Thyroid gland (tissue), 4 donors: ENCODE measurements around the gene BPNT1.
"Not testable (repeated sequence)": the region's sequence is repeated elsewhere in the genome, so short reads cannot be mapped to it uniquely, and the experiment has no call there.

Experiments
- POLR2A ChIP-seq, 2 donors: fragments of 450-650 bp; IDR thresholded peaks; one replicate each; pipeline ENCODE4 v1.6.1; 2017; ENCODE audit warnings: antibody characterized with exemption in 2 of 2, mild to moderate bottlenecking in 2 of 2, moderate library complexity in 1 of 2
- TF ChIP-seq, protein P1 (sequence below), 6 experiments: fragments of 200-600 bp in 3 of 6; fragments of 450-650 bp in 3 of 6; sonication (generic) in 3 of 6; IDR thresholded peaks; one replicate each; pipeline ENCODE4 v1.5.1; 2016 to 2019; ENCODE audit warnings: antibody characterized with exemption in 6 of 6, mild to moderate bottlenecking in 2 of 6, inconsistent platforms in 1 of 6, moderate library complexity in 1 of 6

DNA sequence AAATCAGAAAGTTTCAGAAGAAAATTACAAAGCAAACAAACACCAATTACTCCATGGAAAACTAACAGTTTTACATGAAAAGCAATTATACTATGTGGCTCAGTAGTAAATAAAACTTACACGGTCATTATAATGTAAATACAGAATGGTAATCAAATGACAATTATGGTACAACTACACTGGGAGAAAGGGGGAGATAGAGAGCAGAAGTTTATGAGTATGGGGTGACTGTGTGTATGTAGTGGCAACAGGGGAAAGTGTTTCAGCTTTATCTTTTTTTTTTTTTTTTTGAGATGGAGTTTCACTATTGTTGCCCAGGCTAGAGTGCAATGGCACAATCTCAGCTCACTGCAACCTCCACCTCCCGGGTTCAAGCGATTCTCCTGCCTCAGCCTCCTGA is 51.8 kb downstream of the BPNT1 start:
- TF ChIP-seq, protein P1, sequence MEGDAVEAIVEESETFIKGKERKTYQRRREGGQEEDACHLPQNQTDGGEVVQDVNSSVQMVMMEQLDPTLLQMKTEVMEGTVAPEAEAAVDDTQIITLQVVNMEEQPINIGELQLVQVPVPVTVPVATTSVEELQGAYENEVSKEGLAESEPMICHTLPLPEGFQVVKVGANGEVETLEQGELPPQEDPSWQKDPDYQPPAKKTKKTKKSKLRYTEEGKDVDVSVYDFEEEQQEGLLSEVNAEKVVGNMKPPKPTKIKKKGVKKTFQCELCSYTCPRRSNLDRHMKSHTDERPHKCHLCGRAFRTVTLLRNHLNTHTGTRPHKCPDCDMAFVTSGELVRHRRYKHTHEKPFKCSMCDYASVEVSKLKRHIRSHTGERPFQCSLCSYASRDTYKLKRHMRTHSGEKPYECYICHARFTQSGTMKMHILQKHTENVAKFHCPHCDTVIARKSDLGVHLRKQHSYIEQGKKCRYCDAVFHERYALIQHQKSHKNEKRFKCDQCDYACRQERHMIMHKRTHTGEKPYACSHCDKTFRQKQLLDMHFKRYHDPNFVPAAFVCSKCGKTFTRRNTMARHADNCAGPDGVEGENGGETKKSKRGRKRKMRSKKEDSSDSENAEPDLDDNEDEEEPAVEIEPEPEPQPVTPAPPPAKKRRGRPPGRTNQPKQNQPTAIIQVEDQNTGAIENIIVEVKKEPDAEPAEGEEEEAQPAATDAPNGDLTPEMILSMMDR (IDR thresholded peaks at IDR 0.05) = not testable (repeated sequence)
- TF ChIP-seq POLR2A (IDR thresholded peaks at IDR 0.05) = not testable (repeated sequence)
